CD4-positive, alpha-beta memory T cell (primary cell): ENCODE data around the gene CACNA1C. TPM values are rescaled to one million over a fixed set of nuclear protein-coding genes. Genes with fewer than 3 reads are reported as not detected.

Experiments used
- CTCF ChIA-PET: fragments of 350-600 bp; sonication (Branson Sonifier 250); formaldehyde crosslinking; loops from one replicate; lab custom pipeline; 2021; ENCODE audit warnings: inconsistent platforms; ENCODE audit not compliant: partially characterized antibody; lab: Charles Lee
- POLR2A ChIA-PET: fragments of 350-600 bp; sonication (Branson Sonifier 250); formaldehyde crosslinking; loops from one replicate; lab custom pipeline; 2021; ENCODE audit not compliant: partially characterized antibody; lab: Charles Lee
- DNase-seq, 5 donors: peaks; one replicate each; pipeline versions ENCODE4 v3.0.0 to v3.0.0-alpha.2; 2020 to 2022; ENCODE audit warnings: mixed read lengths in 1 of 5
- H3K27ac ChIP-seq: one replicate; pipeline ENCODE4 v1.7.0; 2013; ENCODE audit warnings: low read depth, low read length
- H3K27me3 ChIP-seq: 2 replicates; pipeline ENCODE4 v1.7.0; 2013; ENCODE audit warnings: mild to moderate bottlenecking, low read length, moderate library complexity; ENCODE audit not compliant: insufficient read depth
- H3K36me3 ChIP-seq: 2 replicates; pipeline ENCODE4 v1.7.0; 2013; ENCODE audit warnings: mild to moderate bottlenecking, low read length, moderate library complexity; ENCODE audit not compliant: insufficient read depth
- H3K4me1 ChIP-seq: 2 replicates; pipeline ENCODE4 v1.7.0; 2013; ENCODE audit warnings: mild to moderate bottlenecking, low read length, moderate library complexity; ENCODE audit not compliant: insufficient read depth
- H3K4me3 ChIP-seq, 2 donors: one replicate each; pipeline ENCODE4 v1.7.0; 2013; ENCODE audit warnings: low read length in 2 of 2, mild to moderate bottlenecking in 1 of 2
- H3K9me3 ChIP-seq, 2 donors: one replicate each; pipeline ENCODE4 v1.7.0; 2013; ENCODE audit warnings: low read length in 2 of 2, control low read depth in 1 of 2; ENCODE audit not compliant: control insufficient read depth in 1 of 2
- H3K27ac Mint-ChIP-seq, 7 donors: one replicate each; pipeline ENCODE4 v1.8.0; 2020 to 2021; ENCODE audit warnings: mixed read lengths in 7 of 7, mild to moderate bottlenecking in 6 of 7, inconsistent platforms in 3 of 7, moderate library complexity in 3 of 7
- H3K27me3 Mint-ChIP-seq, 2 donors: one replicate each; pipeline ENCODE4 v1.8.0; 2020 to 2021; ENCODE audit warnings: mixed read lengths in 2 of 2
- H3K36me3 Mint-ChIP-seq, 2 donors: one replicate each; pipeline ENCODE4 v1.8.0; 2020 to 2021; ENCODE audit warnings: mixed read lengths in 2 of 2, inconsistent platforms in 1 of 2, mild to moderate bottlenecking in 1 of 2
- H3K4me1 Mint-ChIP-seq, 4 donors: one replicate each; pipeline ENCODE4 v1.8.0; 2020 to 2021; ENCODE audit warnings: mixed read lengths in 4 of 4, mild to moderate bottlenecking in 1 of 4
- H3K4me3 Mint-ChIP-seq, 8 donors: one replicate each; pipeline ENCODE4 v1.8.0; 2020 to 2021; ENCODE audit warnings: mixed read lengths in 8 of 8, mild to moderate bottlenecking in 7 of 8, moderate library complexity in 6 of 8, inconsistent platforms in 3 of 8
- H3K9me3 Mint-ChIP-seq, 8 donors: one replicate each; pipeline ENCODE4 v1.8.0; 2020 to 2021; ENCODE audit warnings: mixed read lengths in 8 of 8, mild to moderate bottlenecking in 5 of 8, inconsistent platforms in 3 of 8, moderate library complexity in 1 of 8
- intact Hi-C: fragments of 100-400 bp; cut with micrococcal nuclease; formaldehyde crosslinking; loops from one replicate; pipeline ENCODE4 v1.15.1; 2023
- polyA plus RNA-seq, 2 donors: library from polyadenylated mRNA; unstranded; fragments of 300-500 nt; fragmentation: Illumina TruSeq; gene quantifications; one replicate each; pipeline ENCODE4 v1.2.3, GENCODE V29; 2021
- total RNA-seq, 2 experiments: library from RNA; stranded (reverse); gene quantifications; one replicate each; pipeline ENCODE4 v1.2.3, GENCODE V29; 2021

CACNA1C gene
- total and polyA plus RNA-seq, 4 experiments from 2014 or later: 0.05 to 0.21 (median 0.07) TPM

- Histone ChIP-seq H3K27ac (no peak overlapping the region), H3K27me3 (no peaks in the 10 kb centered on the region), H3K4me3 (no peak overlapping the region), H3K36me3 (no peaks in the 10 kb centered on the region), H3K9me3 (no peaks in the 10 kb centered on the region), H3K4me1 (no peaks in the 10 kb centered on the region)
- H3K36me3 Mint-ChIP-seq: no peaks in the 10 kb centered on the region
- H3K27ac Mint-ChIP-seq: no peak overlapping the region
- ChIA-PET CTCF (interaction anchor here (1.2 kb wide), 1 partner anchor 9 kb away, joined by 5 read pairs; no protein-coding TSS in a partner anchor), POLR2A (no interaction called here)
- no peaks in the 10 kb centered on the region for H3K4me1 Mint-ChIP-seq
- H3K4me3 Mint-ChIP-seq: no peak overlapping the region
- no peaks in the 10 kb centered on the region for H3K9me3 Mint-ChIP-seq
- DNase-seq: no peak
- H3K27me3 Mint-ChIP-seq: peaks cover 9 to 11% of the 10 kb centered on the region in 2 donors
- intact Hi-C loops: no loop called here
These were observed 189.4 kb downstream of the CACNA1C start for GRCh38 chr12:2242216-2242615.

- DNase-seq: no peak
- intact Hi-C loops: no loop called here
- no peaks in the 10 kb centered on the region for H3K4me1 Mint-ChIP-seq
- Histone ChIP-seq H3K27ac (no peak overlapping the region), H3K9me3 (no peaks in the 10 kb centered on the region), H3K27me3 (no peaks in the 10 kb centered on the region), H3K4me3 (no peak overlapping the region), H3K36me3 (no peaks in the 10 kb centered on the region), H3K4me1 (no peaks in the 10 kb centered on the region)
- no peak overlapping the region for H3K4me3 Mint-ChIP-seq
- no peaks in the 10 kb centered on the region for H3K9me3 Mint-ChIP-seq
- ChIA-PET CTCF (no interaction called here), POLR2A (no interaction called here)
- H3K27ac Mint-ChIP-seq: no peak overlapping the region
- no peaks in the 10 kb centered on the region for H3K36me3 Mint-ChIP-seq
- H3K27me3 Mint-ChIP-seq: peaks cover 9 to 11% of the 10 kb centered on the region in 2 donors
These were observed 190.0 kb downstream of the CACNA1C start for GRCh38 chr12:2242816-2243215.

- intact Hi-C loops: no loop called here
- POLR2A ChIA-PET: no interaction called here
These were observed 190.5 kb downstream of the CACNA1C start for GRCh38 chr12:2243275-2243674.

GRCh38 chr12:2244013-2244861 lies 191.4 kb downstream of the CACNA1C start:
- intact Hi-C loops: no loop called here
- Mint-ChIP-seq H3K9me3 (no peaks in the 10 kb centered on the region), H3K4me3 (no peak overlapping the region), H3K36me3 (no peaks in the 10 kb centered on the region), H3K4me1 (no peaks in the 10 kb centered on the region), H3K27ac (no peak overlapping the region), H3K27me3 (peaks cover 7 to 11% of the 10 kb centered on the region in 2 donors)
- Histone ChIP-seq H3K27ac (no peak overlapping the region), H3K36me3 (no peaks in the 10 kb centered on the region), H3K4me1 (no peaks in the 10 kb centered on the region), H3K9me3 (no peaks in the 10 kb centered on the region), H3K27me3 (no peaks in the 10 kb centered on the region), H3K4me3 (no peak overlapping the region)
- ChIA-PET CTCF (no interaction called here), POLR2A (no interaction called here)
- no peak for DNase-seq

More at GRCh38 chr12:2243275-2243674, 190.5 kb downstream of the CACNA1C start:
- Mint-ChIP-seq H3K27ac (no peak overlapping the region), H3K4me3 (no peak overlapping the region), H3K9me3 (no peaks in the 10 kb centered on the region), H3K27me3 (peaks cover 9 to 11% of the 10 kb centered on the region in 2 donors), H3K36me3 (no peaks in the 10 kb centered on the region), H3K4me1 (no peaks in the 10 kb centered on the region)
- Histone ChIP-seq H3K36me3 (no peaks in the 10 kb centered on the region), H3K4me1 (no peaks in the 10 kb centered on the region), H3K27ac (no peak overlapping the region), H3K4me3 (no peak overlapping the region), H3K27me3 (no peaks in the 10 kb centered on the region), H3K9me3 (no peaks in the 10 kb centered on the region)
- CTCF ChIA-PET: no interaction called here
- DNase-seq: no peak

- H3K27me3 Mint-ChIP-seq: peaks cover 8 to 14% of the 10 kb centered on the region in 2 donors
These were observed 193.6 kb downstream of the CACNA1C start for GRCh38 chr12:2246358-2246757.

GRCh38 chr12:2247120-2247519 lies 194.3 kb downstream of the CACNA1C start:
- no peaks in the 10 kb centered on the region for H3K4me1 ChIP-seq
- H3K4me3 Mint-ChIP-seq: no peak overlapping the region
- POLR2A ChIA-PET: no interaction called here
- no peaks in the 10 kb centered on the region for H3K4me1 Mint-ChIP-seq
- H3K27ac Mint-ChIP-seq: no peak overlapping the region
- no peak for DNase-seq
- intact Hi-C loops: no loop called here
- no peaks in the 10 kb centered on the region for H3K36me3 Mint-ChIP-seq
- H3K27me3 ChIP-seq: no peaks in the 10 kb centered on the region
- H3K9me3 Mint-ChIP-seq: no peaks in the 10 kb centered on the region
- no peak overlapping the region for H3K4me3 ChIP-seq
- CTCF ChIA-PET: no interaction called here
- no peaks in the 10 kb centered on the region for H3K9me3 ChIP-seq
- no peaks in the 10 kb centered on the region for H3K36me3 ChIP-seq
- H3K27ac ChIP-seq: no peak overlapping the region
- peaks cover 4 to 13% of the 10 kb centered on the region in 2 donors for H3K27me3 Mint-ChIP-seq

More at GRCh38 chr12:2246358-2246757, 193.6 kb downstream of the CACNA1C start:
- H3K9me3 ChIP-seq: no peaks in the 10 kb centered on the region
- Mint-ChIP-seq H3K4me1 (no peaks in the 10 kb centered on the region), H3K27ac (no peak overlapping the region), H3K4me3 (no peak overlapping the region), H3K36me3 (no peaks in the 10 kb centered on the region), H3K9me3 (no peaks in the 10 kb centered on the region)
- H3K27ac ChIP-seq: no peak overlapping the region
- POLR2A ChIA-PET: no interaction called here
- no peaks in the 10 kb centered on the region for H3K36me3 ChIP-seq
- no peaks in the 10 kb centered on the region for H3K4me1 ChIP-seq
- intact Hi-C loops: no loop called here
- no peak for DNase-seq
- no peaks in the 10 kb centered on the region for H3K27me3 ChIP-seq
- CTCF ChIA-PET: no interaction called here
- H3K4me3 ChIP-seq: no peak overlapping the region

- H3K4me3 ChIP-seq: no peak overlapping the region
- no peaks in the 10 kb centered on the region for H3K27me3 ChIP-seq
- no peaks in the 10 kb centered on the region for H3K4me1 ChIP-seq
- no peak overlapping the region for H3K27ac ChIP-seq
- ChIA-PET POLR2A (no interaction called here), CTCF (no interaction called here)
- Mint-ChIP-seq H3K4me3 (no peak overlapping the region), H3K9me3 (no peaks in the 10 kb centered on the region), H3K36me3 (no peaks in the 10 kb centered on the region), H3K4me1 (no peaks in the 10 kb centered on the region), H3K27ac (no peak overlapping the region), H3K27me3 (peaks cover 3 to 13% of the 10 kb centered on the region in 2 donors)
- DNase-seq: no peak
- H3K36me3 ChIP-seq: no peaks in the 10 kb centered on the region
- intact Hi-C loops: no loop called here
- H3K9me3 ChIP-seq: no peaks in the 10 kb centered on the region
These were observed 194.8 kb downstream of the CACNA1C start for GRCh38 chr12:2247596-2247995.
